Stimulated activated CD4-positive, alpha-beta T cell treated with anti-CD3 and anti-CD28 coated beads, Interleukin-12 subunit alpha, Interleukin-12 subunit beta, amount 100 ng/mL, for 4 hours (primary cell): ENCODE data around the gene MKI67.
A peak's percentile ranks its signal among the peaks of the same experiment; 100 is the strongest.

ENCODE experiments used
- DNase-seq: peaks from one replicate; pipeline ENCODE4 v3.0.0-alpha.2; 2020

MKI67 gene

DNA sequence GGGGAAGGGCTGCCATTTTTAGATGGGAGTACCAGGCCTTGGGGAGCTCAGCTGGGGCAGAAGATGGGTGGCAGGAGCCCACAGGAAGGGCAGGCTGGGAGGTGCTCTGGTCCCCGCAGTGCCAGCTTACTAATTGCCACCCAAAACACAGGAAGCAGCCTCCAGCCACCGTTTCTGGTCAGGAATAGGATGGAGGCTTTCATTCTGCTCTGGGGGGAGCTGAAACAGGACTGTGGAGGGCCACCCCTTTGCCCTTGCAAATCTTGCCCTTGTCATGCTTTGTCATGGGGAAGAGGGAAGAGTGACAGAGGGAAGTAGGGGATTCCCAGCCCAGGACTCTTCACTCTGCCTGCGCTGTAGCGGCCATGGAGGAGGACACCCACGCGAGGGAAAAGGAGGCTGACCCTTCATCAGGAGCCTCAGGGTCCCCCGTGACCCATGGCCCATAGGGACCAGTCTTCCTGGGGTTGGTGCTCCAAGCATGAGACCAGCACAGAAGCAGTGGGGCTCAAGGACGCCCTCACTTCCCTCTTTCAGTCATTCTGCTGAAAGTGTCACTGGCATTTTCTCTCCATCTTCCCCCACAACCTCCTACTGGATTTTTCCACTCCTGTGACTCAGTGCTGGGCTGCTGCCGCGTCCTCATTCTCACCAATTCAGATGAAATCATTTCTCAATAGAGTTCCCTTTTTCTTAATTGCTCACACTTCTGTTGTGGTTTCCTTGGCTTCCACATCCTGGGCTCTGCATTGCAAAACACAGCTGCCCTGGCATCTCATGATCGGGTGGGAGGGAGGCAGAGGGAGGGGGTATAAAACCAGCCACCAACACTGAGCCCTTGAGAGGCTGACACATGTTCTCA lies 61.9 kb downstream of the MKI67 start:
- DNase-seq: peak; percentile 63

DNA sequence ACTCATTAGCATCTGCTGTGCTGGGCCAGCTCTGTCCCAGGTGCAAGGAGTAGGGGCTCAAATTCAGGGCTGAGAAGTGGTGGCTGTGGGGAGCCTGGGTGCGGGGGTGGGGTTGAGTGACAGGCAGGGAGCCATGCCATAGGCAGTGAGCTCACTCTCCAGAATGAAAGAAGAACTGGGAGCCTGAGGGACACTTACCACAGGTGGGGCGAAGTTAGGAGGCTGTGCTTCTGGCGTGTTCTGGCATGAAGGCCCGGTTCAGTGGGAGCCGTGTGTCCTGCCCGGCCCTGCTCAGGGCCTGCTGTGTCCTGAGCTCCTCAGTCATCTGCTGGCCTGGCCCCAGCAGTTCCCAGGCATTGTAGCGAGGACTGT lies 62.5 kb downstream of the MKI67 start:
- DNase-seq: peak; percentile 31

DNA sequence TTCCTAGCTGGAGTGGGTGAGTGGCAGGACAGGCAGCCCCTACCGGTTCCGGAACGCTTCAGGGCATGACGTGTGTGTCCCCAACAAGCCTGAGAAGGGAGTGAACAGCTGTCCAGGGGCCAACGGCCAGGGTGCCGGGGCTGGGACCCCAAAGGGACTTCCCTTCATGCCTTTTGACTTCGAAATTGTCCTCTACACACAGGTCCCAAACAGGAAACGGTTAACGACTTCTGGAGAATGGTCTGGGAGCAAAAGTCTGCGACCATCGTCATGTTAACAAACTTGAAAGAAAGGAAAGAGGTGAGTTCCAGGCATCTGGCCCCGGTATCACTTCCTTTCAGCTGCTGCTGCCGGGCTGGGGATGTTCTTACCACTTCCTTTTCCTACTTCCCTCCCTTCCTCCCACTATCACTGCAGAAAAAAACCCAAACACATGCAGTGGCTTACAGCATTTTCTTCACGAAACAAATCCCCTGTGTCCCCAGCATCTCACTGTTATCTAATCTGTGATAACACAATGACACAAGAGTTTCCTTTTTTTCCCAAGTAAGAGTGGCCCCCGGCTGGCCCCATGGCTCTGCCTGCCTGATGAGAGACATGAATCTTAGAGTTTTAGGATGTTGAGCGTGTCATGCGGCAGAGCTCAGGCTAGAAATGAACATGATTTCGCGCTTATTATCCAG lies 63.2 kb downstream of the MKI67 start:
- peak; percentile 40 for DNase-seq

DNA sequence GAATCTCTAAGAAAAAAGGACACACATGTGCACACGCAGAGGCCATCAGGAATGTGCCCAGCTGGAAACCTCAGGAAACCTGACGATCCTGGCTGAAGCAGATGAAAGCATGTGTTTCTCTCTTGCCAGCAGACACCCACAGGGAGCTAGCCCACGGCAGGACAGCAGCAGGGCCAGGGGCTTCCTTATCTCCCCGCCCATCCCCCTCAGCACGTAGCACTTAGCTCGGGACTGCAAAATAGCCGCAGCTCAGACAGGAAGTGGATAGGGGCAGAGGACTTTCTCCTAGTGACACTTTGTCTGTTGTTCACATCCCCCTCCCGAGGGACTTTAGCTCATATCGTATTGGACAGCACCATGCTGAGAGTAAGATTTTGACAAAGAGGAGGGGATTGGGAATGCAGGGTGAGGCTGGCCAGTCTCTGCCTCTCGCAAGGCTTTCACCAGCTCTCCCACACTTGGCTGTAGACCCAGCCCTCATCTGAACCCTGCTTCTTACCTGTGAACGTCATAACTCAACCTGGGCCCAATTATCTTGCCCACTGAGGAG lies 63.8 kb downstream of the MKI67 start:
- DNase-seq: no peak

DNA sequence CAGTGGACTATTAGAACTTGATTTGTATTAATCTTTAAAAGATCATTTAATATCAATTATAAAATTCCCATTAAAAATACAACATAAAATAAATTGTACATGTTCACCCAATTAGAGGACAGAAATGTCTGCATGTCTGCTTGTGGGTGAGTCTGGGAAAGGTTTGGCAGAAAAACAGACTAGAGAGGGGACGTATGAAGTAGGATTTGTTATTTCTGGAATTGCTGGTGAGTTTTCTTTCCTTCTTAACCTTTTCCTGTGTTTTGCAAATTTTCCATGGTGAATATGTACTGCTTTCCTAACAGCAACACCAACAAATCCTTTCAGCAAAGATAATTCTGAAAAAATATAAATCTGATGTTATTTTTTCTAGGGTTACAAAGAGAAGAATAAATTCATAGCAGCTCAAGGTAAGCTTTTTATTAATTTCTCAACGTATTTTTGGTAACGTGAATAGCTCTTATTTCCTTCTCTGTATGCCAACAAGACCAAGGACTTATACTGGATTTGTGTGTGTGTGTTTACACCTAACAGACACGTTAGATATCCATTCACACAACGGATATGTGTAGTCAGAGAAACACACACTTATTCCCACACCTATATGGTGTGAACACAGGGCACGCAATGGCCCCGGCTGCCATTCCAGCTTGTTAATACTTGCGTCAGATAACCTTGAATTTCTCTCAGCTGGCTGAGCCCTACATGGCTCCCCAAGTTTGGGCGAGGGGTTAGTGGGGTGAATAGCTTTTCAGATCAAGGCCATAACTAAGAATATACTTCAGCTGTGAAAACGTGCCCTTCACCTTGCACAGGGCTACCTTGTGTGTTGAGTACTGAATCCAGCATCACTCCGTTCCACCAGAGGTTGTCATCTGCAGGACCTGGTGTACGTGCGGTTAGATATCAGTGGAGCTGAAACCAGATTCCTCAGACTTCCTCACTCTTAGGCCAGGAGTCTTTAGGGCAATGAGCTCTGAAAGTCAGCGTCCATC lies 64.6 kb downstream of the MKI67 start:
- no peak for DNase-seq

DNA sequence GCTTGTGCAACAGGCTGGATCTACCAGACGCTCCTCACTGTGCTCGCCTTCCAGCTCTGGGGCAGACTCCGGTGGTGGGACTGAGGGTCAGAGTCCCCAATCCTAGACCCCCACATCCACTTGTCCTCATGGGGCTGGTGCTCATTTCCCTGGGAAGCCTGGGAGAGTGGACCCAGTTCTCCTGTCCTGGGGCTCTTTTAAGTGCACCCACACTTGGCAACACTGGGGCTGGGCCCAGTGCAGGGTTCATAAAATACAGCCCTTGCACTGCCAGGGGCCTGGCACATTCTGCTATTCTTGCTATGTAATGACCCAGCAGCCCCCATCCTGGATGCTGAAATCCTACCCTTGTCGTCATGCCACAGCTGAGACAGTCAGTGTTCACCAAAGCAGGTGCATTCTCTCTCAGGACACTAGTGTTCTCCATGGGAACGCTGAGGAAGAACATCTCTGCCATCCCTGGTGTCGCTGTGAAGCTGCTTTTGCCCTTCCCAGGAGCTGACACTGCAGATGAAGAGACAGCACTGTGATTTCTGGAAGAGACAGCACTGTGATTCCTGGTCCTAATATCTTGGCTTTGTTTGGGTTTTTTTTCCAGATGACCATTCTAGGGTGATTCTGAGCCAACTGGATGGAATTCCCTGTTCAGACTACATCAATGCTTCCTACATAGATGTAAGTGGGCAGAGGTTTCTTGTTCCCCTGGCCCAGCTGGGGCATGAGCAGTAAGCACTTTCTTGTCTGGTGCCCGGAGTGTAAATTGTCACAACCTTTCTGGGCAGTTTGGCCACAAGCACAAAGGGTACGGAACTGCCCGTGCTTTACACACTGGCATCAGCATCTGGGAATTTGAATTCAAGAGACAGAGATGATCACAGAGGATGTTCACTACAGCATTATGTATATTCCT lies 65.6 kb downstream of the MKI67 start:
- no peak for DNase-seq

DNA sequence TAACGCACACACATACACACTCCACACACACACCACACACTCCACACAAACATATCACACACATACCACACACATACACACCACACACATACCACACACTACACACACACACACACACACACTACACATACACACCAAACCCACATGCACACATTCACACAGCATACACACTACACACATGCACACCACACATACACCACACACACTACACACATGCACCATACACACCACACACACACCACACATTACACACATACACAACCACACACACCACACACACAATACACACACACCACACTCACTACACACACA lies 66.3 kb downstream of the MKI67 start:
- DNase-seq: no peak

DNA sequence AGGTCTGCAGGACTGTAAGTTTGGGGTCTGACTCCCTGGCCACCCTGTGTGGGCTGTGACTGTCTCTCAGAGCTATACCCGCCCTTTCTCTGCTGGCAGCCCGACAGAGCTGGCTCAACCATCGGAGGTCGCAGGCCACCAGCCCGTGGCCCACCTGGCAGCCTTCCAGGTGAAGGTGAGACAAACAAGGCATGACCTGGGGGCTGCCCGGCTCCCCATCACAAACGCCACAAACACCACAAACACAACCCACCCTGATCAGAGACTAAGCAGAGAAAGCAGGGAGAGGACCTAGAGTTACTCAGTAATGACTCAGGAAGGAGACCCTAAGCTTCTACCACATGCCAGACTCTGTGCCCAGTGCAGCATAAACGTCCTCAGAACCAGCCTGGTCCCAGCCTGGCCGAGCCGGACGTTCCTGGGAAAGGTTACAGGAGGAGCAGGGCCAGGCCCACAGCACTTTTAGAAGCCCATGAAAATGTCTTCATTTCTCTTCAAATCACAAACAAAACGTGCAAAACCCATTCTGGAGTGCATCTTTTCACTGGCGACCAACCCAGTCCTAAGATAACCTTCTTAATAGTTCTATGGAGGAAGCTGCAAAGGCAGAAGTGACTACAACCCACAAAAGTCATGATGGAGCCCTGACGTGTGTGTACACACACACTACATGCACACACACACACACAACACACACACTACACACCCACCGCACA lies 66.8 kb downstream of the MKI67 start:
- no peak for DNase-seq

DNA sequence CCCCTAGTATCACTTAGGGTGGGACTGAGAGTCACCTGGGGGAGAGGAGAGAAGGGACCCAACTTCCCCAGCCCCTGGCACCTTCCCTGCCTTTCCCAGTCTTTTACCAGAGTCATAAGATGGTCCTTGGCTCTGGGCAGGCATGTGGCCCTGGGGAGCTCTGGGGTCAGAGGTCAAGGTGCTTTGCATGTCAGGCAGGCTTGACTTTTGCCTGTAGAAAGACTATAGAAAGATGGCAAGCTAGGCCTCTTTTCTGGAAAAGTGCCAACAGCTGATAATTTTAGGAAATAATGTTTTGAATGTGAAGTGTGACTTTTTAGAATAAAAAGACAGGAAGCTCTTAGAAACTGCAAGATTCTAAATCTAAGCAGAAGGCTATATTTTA lies 67.5 kb downstream of the MKI67 start:
- no peak for DNase-seq

DNA sequence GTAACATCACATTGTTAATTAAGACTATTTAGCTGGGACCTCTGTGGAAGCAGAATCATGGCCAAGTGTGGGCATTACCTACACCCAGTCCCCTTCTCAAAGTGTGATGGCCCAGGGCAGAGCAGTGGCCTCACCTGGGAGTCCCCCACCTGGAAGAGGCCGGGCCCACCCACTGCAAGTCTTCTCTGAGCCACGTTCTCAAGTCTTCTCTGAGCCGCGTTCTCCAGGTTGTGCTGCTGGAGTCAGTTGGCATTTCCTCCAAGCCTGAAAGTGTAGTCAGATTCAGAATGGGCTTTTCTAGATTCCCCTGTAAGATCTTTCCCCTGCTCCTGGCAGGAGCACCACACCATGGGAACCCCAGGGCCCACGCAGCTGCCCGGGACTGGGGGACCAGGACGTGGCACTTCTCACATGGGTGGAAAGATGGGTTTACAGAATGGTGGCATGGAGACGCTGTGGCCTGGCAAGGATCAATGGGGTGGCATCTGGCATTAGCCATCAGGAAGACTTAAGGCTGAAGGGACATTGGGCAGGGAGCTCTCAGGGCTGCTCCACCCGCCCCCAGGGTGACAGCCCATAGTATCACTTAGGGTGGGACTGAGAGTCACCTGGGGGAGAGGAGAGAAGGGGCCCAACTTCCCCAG lies 68.0 kb downstream of the MKI67 start:
- DNase-seq: no peak

DNA sequence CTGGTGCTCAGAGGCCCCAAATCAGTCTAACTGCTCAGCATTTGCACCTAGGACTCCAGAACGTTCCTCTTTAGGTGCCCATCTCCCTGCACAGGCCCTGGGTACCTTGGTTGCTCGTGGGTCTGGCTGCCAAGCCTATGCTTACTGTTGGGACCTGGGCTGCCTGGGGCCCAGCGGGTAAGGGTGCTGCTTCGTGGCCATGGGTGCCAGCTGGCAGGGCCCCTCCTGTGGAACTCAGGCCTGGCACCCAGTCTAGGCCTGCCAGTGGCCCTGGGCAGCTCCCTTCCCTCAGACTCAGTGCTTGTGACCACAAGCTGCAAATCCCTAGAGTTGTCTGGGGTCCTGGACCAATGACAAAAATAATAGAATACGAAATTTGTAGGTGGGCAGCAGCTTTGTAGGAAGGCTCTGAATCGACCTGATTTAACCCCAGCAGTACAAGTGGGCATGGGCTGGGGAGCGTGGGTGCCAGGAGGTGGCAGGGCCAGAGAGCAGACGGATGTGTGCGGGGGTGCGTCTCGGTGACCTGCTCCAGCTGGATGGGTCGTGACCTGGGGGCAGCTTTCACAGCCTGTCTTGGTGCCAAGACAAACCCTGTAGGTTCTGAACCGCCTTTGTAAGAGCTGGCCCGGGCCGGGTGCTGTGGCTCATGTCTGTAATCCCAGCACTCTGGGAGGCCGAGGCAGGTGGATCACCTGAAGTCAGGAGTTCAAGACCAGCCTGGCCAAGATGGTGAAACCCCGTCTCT lies 69.7 kb downstream of the MKI67 start:
- DNase-seq: no peak

DNA sequence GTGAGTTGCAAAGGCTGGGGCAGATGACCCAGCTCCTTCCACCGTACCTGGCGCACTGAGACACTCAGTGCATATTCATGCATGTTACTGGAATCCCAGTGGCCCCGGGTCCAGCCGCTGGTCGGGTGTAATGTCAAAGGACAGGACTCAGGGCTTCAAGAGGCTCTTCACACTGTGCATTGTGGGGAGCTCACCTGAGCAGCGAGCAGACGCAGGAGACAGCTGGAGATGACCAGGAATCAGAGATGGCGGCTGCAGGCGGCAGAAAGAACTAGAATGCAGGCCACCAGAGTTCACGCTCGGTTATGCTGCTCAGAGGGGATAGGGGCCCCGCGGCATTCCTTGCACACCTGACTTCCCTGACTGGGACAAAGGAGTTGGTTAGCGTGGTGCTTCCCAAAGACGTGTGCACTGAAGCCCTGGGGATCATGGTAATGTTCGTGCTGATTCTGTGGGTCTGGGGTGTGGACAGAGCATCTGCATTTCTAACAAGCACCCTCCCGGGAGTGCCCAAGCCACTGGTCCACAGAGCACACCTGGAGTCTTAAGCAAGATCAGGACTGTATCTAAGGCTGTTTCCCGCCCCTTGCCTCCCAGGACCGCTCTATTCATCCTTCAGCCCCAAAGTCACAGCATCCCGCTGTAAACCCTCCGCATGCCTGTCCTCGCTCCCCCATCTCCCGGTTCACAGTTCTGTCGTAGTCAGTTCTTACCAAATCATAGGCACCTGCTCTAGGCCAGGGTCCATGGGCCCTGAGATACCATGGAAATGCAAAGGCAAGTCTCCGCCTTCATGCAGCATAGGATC lies 71.0 kb downstream of the MKI67 start:
- DNase-seq: no peak

DNA sequence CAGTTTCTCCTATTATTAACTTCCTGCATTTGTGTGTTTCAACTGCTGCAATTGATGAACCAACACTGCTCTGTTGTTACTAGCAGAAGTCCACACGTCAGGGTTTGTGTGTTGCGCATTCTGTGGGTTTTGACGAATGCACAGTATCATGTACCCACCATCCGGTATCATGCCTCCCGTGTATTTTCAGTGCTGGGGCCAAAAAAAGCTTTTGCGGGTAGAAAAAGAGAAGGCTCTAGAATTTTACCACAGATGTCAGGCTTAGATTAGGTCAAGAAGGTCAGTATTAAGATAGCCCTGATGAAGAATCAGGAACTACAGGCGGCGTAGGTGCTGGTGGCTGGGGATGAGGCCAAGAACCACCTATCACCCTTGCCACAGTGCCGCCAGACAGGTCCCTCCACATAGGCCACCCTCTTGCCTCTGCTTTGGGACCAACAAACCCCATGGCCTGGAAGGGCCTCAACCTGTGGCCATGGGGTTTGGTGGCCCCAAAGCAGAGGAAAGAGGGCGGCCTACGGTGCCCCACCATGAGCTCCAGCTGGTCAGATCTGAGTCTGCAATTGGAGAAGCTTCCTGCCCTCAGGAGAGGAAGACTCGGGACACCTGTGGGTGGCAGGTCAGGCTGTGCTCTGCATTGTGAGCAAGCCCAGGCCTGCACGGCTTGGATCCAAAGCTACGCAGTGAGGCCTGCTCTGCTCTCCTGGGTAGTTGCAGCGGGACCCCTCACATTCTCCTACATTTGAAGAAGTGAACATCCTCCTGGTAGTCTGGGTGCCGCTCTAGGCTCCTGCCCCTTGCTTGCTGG lies 71.9 kb downstream of the MKI67 start:
- DNase-seq: no peak

DNA sequence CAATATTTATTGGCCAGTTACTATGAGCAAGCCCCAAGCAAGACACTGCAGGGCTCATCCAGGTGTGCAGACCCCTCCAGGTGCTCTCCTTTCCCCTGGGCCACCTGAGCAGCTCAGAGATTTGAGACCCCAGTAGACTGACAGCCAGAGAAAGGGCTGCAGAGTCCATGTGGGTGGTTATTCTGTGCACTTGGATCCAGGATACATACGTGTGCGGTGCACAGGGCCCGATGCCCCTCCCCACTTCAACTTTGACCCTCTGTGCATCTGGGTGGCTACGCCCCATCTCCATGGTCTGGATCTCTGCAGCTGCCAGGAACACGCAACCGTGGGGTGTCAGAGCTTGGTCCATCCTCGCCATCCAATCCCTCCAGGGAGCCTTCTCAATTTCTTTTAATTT lies 72.9 kb downstream of the MKI67 start:
- no peak for DNase-seq

DNA sequence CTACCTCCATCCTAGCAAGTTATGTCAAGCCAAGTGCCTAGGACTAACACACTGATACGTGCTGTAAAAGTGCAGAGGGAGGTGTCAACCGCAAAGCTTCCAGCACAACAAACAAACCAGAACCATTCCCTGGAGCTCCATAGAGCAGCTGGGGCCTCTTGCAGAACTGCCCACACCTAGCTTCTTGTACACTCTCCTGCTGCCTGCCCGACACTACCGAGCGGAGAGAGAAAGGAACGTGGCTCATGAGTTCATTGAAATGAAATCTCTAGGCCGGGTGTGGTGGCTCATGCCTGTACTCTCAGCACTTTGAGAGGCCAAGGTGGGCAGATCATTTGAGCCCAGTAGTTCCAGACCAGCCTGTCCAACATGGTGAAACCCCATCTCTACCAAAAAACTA lies 73.5 kb downstream of the MKI67 start:
- DNase-seq: no peak

DNA sequence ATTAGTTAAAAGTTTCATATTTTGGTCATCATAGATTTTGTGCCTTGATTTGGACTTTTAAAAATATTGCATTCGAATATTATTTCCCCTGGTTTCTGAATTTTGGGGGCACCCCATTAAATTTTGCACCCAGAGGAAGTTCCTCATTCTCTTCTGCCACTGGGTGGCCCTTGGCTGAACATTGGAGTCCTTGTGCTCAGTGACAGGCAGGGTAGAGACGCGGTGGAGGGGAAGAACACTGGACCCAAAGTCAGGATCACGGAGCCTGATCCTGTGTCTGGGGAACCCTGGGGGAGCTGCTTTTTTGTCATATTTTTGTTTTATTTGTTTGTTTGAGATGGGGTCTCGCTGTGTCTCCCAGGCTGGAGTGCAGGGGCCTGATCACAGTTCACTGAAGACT lies 74.7 kb downstream of the MKI67 start:
- DNase-seq: no peak

DNA sequence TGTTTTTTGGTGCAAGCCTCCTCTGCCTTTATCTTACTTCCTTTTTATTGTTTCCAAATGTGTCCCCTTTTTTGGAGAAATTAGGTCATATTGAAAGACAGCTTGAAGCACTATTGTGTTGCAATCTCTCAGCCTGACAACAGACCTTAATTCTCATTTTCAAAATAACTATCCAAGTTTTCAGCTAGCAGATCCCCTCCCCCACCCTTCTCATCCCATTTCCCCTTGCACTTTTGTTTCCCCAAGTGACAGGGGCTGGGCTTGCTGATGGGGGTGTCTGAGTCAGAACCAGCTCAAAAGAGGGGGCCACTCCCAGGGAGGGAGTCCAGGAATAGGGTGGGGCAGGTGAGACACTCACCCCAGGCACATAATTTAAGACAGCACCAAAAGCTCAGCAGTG lies 75.3 kb downstream of the MKI67 start:
- no peak for DNase-seq

DNA sequence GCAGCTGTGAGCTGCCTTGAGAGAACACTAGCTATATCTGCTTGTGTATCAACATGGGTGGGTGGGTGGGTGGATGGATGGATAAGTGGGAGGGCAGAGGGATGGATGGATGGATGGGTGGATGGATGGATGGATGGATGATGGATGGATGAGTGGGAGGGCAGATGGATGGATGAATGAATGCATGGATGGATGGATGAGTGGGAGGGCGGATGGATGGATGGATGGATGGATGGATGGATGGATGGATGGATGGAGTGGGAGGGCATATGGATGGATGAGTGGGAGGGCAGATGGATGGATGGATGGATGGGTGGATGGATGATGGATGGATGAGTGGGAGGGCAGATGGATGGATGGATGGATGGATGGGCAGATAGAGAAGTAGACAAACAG lies 76.1 kb downstream of the MKI67 start:
- no peak for DNase-seq
